ENCODE measurements around the gene NPRL2. TPM values are rescaled to one million over a fixed set of nuclear protein-coding genes. Genes with fewer than 3 reads are reported as not detected.

The NPRL2 gene
- total and polyA plus RNA-seq, 2 of the 13 experiments (the other 11 are each of a cell fraction or from before 2014, with no cell fraction given): 30.6 to 51.4 TPM

- TF ChIP-seq KLF12 (CRISPR knock-in tag; IDR thresholded peaks at IDR 0.05; ENCODE audit: borderline replicate concordance) (peak; percentile 83; the same call in 1 of the 2 replicates), ASH2L (IDR thresholded peaks at IDR 0.05; ENCODE audit: insufficient read length, low read depth, low read length) (peak; percentile 36), CBX5 (CRISPR knock-in tag; IDR thresholded peaks at IDR 0.05; ENCODE audit: borderline replicate concordance) (no peak; the same call in 1 of the 2 replicates), PLRG1 (conservative IDR thresholded peaks at IDR 0.05) (no peak), CHD4 (IDR thresholded peaks at IDR 0.05; ENCODE audit: borderline replicate concordance, low read length) (no peak), SMARCE1 (IDR thresholded peaks at IDR 0.05; ENCODE audit: borderline replicate concordance) (no peak), ZNF772 (CRISPR knock-in tag; IDR thresholded peaks at IDR 0.05) (peak; percentile 77), ZNF589 (CRISPR knock-in tag; conservative IDR thresholded peaks at IDR 0.05) (peak; percentile 65; the same call in 1 of the 2 replicates), ZNF816 (CRISPR knock-in tag; IDR thresholded peaks at IDR 0.05; ENCODE audit: borderline replicate concordance) (no peak), MED8 (CRISPR knock-in tag; IDR thresholded peaks at IDR 0.05; ENCODE audit: insufficient replicate concordance) (peak; percentile 7), SNAI1 (CRISPR knock-in tag; IDR thresholded peaks at IDR 0.05; ENCODE audit: borderline replicate concordance) (peak; percentile 77; the same call in 1 of the 2 replicates), NFATC3 (CRISPR knock-in tag; IDR thresholded peaks at IDR 0.05) (no peak), TBP (CRISPR knock-in tag; IDR thresholded peaks at IDR 0.05) (no peak), TRIM24 (CRISPR knock-in tag; IDR thresholded peaks at IDR 0.05) (no peak), SOX13 (IDR thresholded peaks at IDR 0.05) (no peak), SOX13 (CRISPR knock-in tag; conservative IDR thresholded peaks at IDR 0.05 in 1 of 2, IDR thresholded peaks at IDR 0.05 in 1 of 2) (peak in 1 of 2 experiments; percentile 45; a peak in 1 of 4 replicates), ZBTB34 (CRISPR knock-in tag; IDR thresholded peaks at IDR 0.05) (no peak; the same call in 1 of the 2 replicates), RFX5 (IDR thresholded peaks at IDR 0.05; ENCODE audit: low read depth, low read length) (no peak), FOXO1 (CRISPR knock-in tag; IDR thresholded peaks at IDR 0.05) (peak; percentile 20; the same call in 1 of the 2 replicates), BHLHE40 (IDR thresholded peaks at IDR 0.05; ENCODE audit: low read length) (peak; percentile 94), ATF5 (CRISPR knock-in tag; IDR thresholded peaks at IDR 0.05; ENCODE audit: low read depth) (no peak), FOXC1 (CRISPR knock-in tag; IDR thresholded peaks at IDR 0.05; ENCODE audit: borderline replicate concordance) (peak; percentile 96; the same call in 1 of the 2 replicates), ZNF570 (CRISPR knock-in tag; IDR thresholded peaks at IDR 0.05; ENCODE audit: borderline replicate concordance) (no peak), HCFC1 (IDR thresholded peaks at IDR 0.05; ENCODE audit: low read depth, low read length) (peak; percentile 26; the same call in 1 of the 2 replicates), ZNF432 (CRISPR knock-in tag; IDR thresholded peaks at IDR 0.05; ENCODE audit: borderline replicate concordance) (no peak), TEAD3 (CRISPR knock-in tag; optimal IDR thresholded peaks at IDR 0.05; ENCODE audit: borderline replicate concordance) (peak; percentile 74), FOXK1 (CRISPR knock-in tag; IDR thresholded peaks at IDR 0.05; ENCODE audit: borderline replicate concordance, low read depth) (peak; percentile 27; the same call in 1 of the 2 replicates), ATF4 (CRISPR knock-in tag; IDR thresholded peaks at IDR 0.05) (peak in 1 of 2 experiments; percentile 15; a peak in 1 of 4 replicates), NFKBIZ (CRISPR knock-in tag; IDR thresholded peaks at IDR 0.05) (no peak)
Measured at GRCh38 chr3:50337175-50337861, 13.3 kb downstream of the NPRL2 start (continued).

Data from HepG2 (cell line).